ENCODE measurements around the gene PPP1R3F. TPM values are rescaled to one million over a fixed set of nuclear protein-coding genes. Genes with fewer than 3 reads are reported as not detected.
"Not testable (repeated sequence)": the region's sequence is repeated elsewhere in the genome, so short reads cannot be mapped to it uniquely, and the experiment has no call there.

The PPP1R3F gene
- total RNA-seq, 2 donors from 2014 or later: 12.6 to 14.8 TPM

GRCh38 chrX:49312176-49312575, 42.6 kb downstream of the PPP1R3F start:
- DNase-seq (ENCODE audit: low spot score): no peak
- H3K4me3 ChIP-seq: no peak overlapping the region

GRCh38 chrX:49316085-49316484, 46.5 kb downstream of the PPP1R3F start:
- Histone ChIP-seq H3K27ac (no peak overlapping the region), H3K27me3 (replicated peaks; ENCODE audit: insufficient read depth) (no peaks in the 10 kb centered on the region), H3K4me3 (no peak overlapping the region), H3K4me1 (ENCODE audit: control insufficient read depth in 1 of 2, low read depth in 2 of 2) (no peaks in the 10 kb centered on the region), H3K36me3 (no peaks in the 10 kb centered on the region), H3K9me3 (no peaks in the 10 kb centered on the region)
- DNase-seq (ENCODE audit: low spot score) (no peak), ATAC-seq (ENCODE audit: insufficient number of reproducible peaks, low FRiP score, low read depth) (no peak)
- TF ChIP-seq CTCF (IDR thresholded peaks at IDR 0.05): no peak

More at GRCh38 chrX:49312176-49312575, 42.6 kb downstream of the PPP1R3F start:
- Histone ChIP-seq H3K9me3 (no peaks in the 10 kb centered on the region), H3K4me1 (ENCODE audit: control insufficient read depth in 1 of 2, low read depth in 2 of 2) (peaks cover 0 to 7% of the 10 kb centered on the region in 2 donors), H3K27ac (no peak overlapping the region), H3K36me3 (no peaks in the 10 kb centered on the region), H3K27me3 (replicated peaks; ENCODE audit: insufficient read depth) (no peaks in the 10 kb centered on the region)
- no peak for ATAC-seq (ENCODE audit: insufficient number of reproducible peaks, low FRiP score, low read depth)
- no peak for TF ChIP-seq CTCF (IDR thresholded peaks at IDR 0.05)

- not testable (repeated sequence) for H3K4me3 ChIP-seq
Observed at GRCh38 chrX:49321737-49322136, 52.1 kb downstream of the PPP1R3F start, which contains the start of gene GAGE12J. Gene GAGE12J, plus strand, starts transcription at chrX:49322037. Its CDS starts 1,157 bp downstream, at chrX:49323194.

GRCh38 chrX:49322266-49322665, 52.7 kb downstream of the PPP1R3F start:
- H3K36me3 ChIP-seq; H3K4me1 ChIP-seq (ENCODE audit: control insufficient read depth in 1 of 2, low read depth in 2 of 2); H3K4me3 ChIP-seq; H3K27ac ChIP-seq; H3K27me3 ChIP-seq (replicated peaks; ENCODE audit: insufficient read depth); H3K9me3 ChIP-seq; DNase-seq (ENCODE audit: low spot score); ATAC-seq (ENCODE audit: insufficient number of reproducible peaks, low FRiP score, low read depth): not testable (repeated sequence)

More at GRCh38 chrX:49321737-49322136, 52.1 kb downstream of the PPP1R3F start, which contains the start of gene GAGE12J:
- H3K9me3 ChIP-seq; H3K4me1 ChIP-seq (ENCODE audit: control insufficient read depth in 1 of 2, low read depth in 2 of 2); H3K27ac ChIP-seq; H3K27me3 ChIP-seq (replicated peaks; ENCODE audit: insufficient read depth); ATAC-seq (ENCODE audit: insufficient number of reproducible peaks, low FRiP score, low read depth); DNase-seq (ENCODE audit: low spot score); H3K36me3 ChIP-seq: not testable (repeated sequence)

GRCh38 chrX:49323735-49324134, 54.1 kb downstream of the PPP1R3F start:
- not testable (repeated sequence) for ATAC-seq (ENCODE audit: insufficient number of reproducible peaks, low FRiP score, low read depth); DNase-seq (ENCODE audit: low spot score); H3K27me3 ChIP-seq (replicated peaks; ENCODE audit: insufficient read depth); H3K27ac ChIP-seq; H3K9me3 ChIP-seq; H3K36me3 ChIP-seq; H3K4me1 ChIP-seq (ENCODE audit: control insufficient read depth in 1 of 2, low read depth in 2 of 2); H3K4me3 ChIP-seq

- not testable (repeated sequence) for H3K27ac ChIP-seq; ATAC-seq (ENCODE audit: insufficient number of reproducible peaks, low FRiP score, low read depth); DNase-seq (ENCODE audit: low spot score); H3K27me3 ChIP-seq (replicated peaks; ENCODE audit: insufficient read depth); H3K4me3 ChIP-seq; H3K9me3 ChIP-seq; H3K4me1 ChIP-seq (ENCODE audit: control insufficient read depth in 1 of 2, low read depth in 2 of 2); H3K36me3 ChIP-seq
Observed at GRCh38 chrX:49330421-49330820, 60.8 kb downstream of the PPP1R3F start.

- not testable (repeated sequence) for H3K4me1 ChIP-seq (ENCODE audit: control insufficient read depth in 1 of 2, low read depth in 2 of 2); H3K4me3 ChIP-seq; H3K36me3 ChIP-seq; H3K9me3 ChIP-seq; ATAC-seq (ENCODE audit: insufficient number of reproducible peaks, low FRiP score, low read depth); DNase-seq (ENCODE audit: low spot score); H3K27me3 ChIP-seq (replicated peaks; ENCODE audit: insufficient read depth); H3K27ac ChIP-seq
Observed at GRCh38 chrX:49331282-49331681, 61.7 kb downstream of the PPP1R3F start, which contains the start of gene GAGE13. Gene GAGE13, plus strand, starts transcription at chrX:49331582. Its CDS starts 1,156 bp downstream, at chrX:49332738.

GRCh38 chrX:49331841-49332240, 62.2 kb downstream of the PPP1R3F start:
- H3K36me3 ChIP-seq; ATAC-seq (ENCODE audit: insufficient number of reproducible peaks, low FRiP score, low read depth); H3K9me3 ChIP-seq; H3K4me1 ChIP-seq (ENCODE audit: control insufficient read depth in 1 of 2, low read depth in 2 of 2); DNase-seq (ENCODE audit: low spot score); H3K27me3 ChIP-seq (replicated peaks; ENCODE audit: insufficient read depth); H3K4me3 ChIP-seq; H3K27ac ChIP-seq: not testable (repeated sequence)

Other genes starting within 250 kb of the PPP1R3F start
- gene TFE3, start 226.4 kb upstream of the PPP1R3F start, total RNA-seq: 100 to 1,000 TPM in 1 of 2 donors, 10 to 100 TPM in 1; 83.8 to 106 TPM
- gene CCDC120, start 210.8 kb upstream of the PPP1R3F start, total RNA-seq: 1 to 10 TPM; 3.6 to 5.6 TPM
- 10 to 100 TPM; 24.0 to 25.7 TPM for gene PRAF2, start 195.8 kb upstream of the PPP1R3F start, total RNA-seq
- 100 to 1,000 TPM in 1 of 2 donors, 10 to 100 TPM in 1; 90.2 to 108 TPM for gene WDR45, start 189.9 kb upstream of the PPP1R3F start, total RNA-seq
- gene GPKOW, start 146.1 kb upstream of the PPP1R3F start, total RNA-seq: 10 to 100 TPM; 22.2 to 23.3 TPM
- 10 to 100 TPM in 1 of 2 donors, 1 to 10 TPM in 1; 3.5 to 16.8 TPM for gene MAGIX, start 107.0 kb upstream of the PPP1R3F start, total RNA-seq
- gene PLP2, start 97.9 kb upstream of the PPP1R3F start, total RNA-seq: 100 to 1,000 TPM in 1 of 2 donors, 10 to 100 TPM in 1; 90.2 to 101 TPM
- 10 to 100 TPM; 21.4 to 46.7 TPM for gene PRICKLE3, start 83.4 kb upstream of the PPP1R3F start, total RNA-seq
- gene SYP, start 69.6 kb upstream of the PPP1R3F start, total RNA-seq: 1 to 10 TPM; 3.2 to 6.9 TPM
- gene CACNA1F, start 36.5 kb upstream of the PPP1R3F start, total RNA-seq: under 1 TPM in 1 of 2 donors, not detected in 1; 0.81 TPM
- gene CCDC22, start 34.3 kb upstream of the PPP1R3F start, total RNA-seq: 10 to 100 TPM; 22.3 to 23.2 TPM
- gene FOXP3, start 5.1 kb upstream of the PPP1R3F start, total RNA-seq: not detected
- gene GAGE10, start 33.9 kb downstream of the PPP1R3F start, total RNA-seq: not detected
- gene GAGE12J, start 52.2 kb downstream of the PPP1R3F start, total RNA-seq: not detected
- not detected for gene GAGE13, start 61.8 kb downstream of the PPP1R3F start, total RNA-seq

Data from thoracic aorta (tissue), 2 donors.